ENCODE data around the gene MILR1. TPM values are rescaled to one million over a fixed set of nuclear protein-coding genes. Genes with fewer than 3 reads are reported as not detected.

Gene MILR1
- total and polyA plus RNA-seq, 4 donors, result 1.2 to 3.8 (median 1.9) TPM

GRCh38 chr17:64499805-64500486, 51.0 kb downstream of the MILR1 start (continued):
- TF ChIP-seq ZBTB33 (IDR thresholded peaks at IDR 0.05), result no peak
- TF ChIP-seq FOXA1 (IDR thresholded peaks at IDR 0.05), result no peak
- no peak for TF ChIP-seq RXRA (IDR thresholded peaks at IDR 0.05)
- no peak for TF ChIP-seq TAF1 (conservative IDR thresholded peaks at IDR 0.05)
- TF ChIP-seq GABPA (IDR thresholded peaks at IDR 0.05 in 1 of 2, conservative IDR thresholded peaks at IDR 0.05 in 1 of 2), result no peak
- TF ChIP-seq FOXA2 (IDR thresholded peaks at IDR 0.05), result no peak
- no peak for TF ChIP-seq EGR1 (IDR thresholded peaks at IDR 0.05; ENCODE audit: low read depth in 2 of 2)

- TF ChIP-seq GABPA (IDR thresholded peaks at IDR 0.05 in 1 of 2, conservative IDR thresholded peaks at IDR 0.05 in 1 of 2) (no peak), MAX (IDR thresholded peaks at IDR 0.05) (no peak), EGR1 (IDR thresholded peaks at IDR 0.05; ENCODE audit: low read depth in 2 of 2) (no peak), ATF3 (IDR thresholded peaks at IDR 0.05) (no peak), FOXA2 (IDR thresholded peaks at IDR 0.05) (no peak), HNF4A (conservative IDR thresholded peaks at IDR 0.05) (no peak), SP1 (IDR thresholded peaks at IDR 0.05) (no peak), REST (IDR thresholded peaks at IDR 0.05) (no peak), FOXA1 (IDR thresholded peaks at IDR 0.05) (no peak), ZBTB33 (IDR thresholded peaks at IDR 0.05) (no peak), JUND (IDR thresholded peaks at IDR 0.05) (no peak), HNF4G (IDR thresholded peaks at IDR 0.05) (no peak), TAF1 (conservative IDR thresholded peaks at IDR 0.05) (no peak), YY1 (IDR thresholded peaks at IDR 0.05) (no peak), RXRA (IDR thresholded peaks at IDR 0.05) (no peak), NR2F2 (IDR thresholded peaks at IDR 0.05) (no peak), RAD21 (IDR thresholded peaks at IDR 0.05) (no peak)
- TF ChIP-seq, protein P1, sequence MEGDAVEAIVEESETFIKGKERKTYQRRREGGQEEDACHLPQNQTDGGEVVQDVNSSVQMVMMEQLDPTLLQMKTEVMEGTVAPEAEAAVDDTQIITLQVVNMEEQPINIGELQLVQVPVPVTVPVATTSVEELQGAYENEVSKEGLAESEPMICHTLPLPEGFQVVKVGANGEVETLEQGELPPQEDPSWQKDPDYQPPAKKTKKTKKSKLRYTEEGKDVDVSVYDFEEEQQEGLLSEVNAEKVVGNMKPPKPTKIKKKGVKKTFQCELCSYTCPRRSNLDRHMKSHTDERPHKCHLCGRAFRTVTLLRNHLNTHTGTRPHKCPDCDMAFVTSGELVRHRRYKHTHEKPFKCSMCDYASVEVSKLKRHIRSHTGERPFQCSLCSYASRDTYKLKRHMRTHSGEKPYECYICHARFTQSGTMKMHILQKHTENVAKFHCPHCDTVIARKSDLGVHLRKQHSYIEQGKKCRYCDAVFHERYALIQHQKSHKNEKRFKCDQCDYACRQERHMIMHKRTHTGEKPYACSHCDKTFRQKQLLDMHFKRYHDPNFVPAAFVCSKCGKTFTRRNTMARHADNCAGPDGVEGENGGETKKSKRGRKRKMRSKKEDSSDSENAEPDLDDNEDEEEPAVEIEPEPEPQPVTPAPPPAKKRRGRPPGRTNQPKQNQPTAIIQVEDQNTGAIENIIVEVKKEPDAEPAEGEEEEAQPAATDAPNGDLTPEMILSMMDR (IDR thresholded peaks at IDR 0.05; ENCODE audit: low read depth, low read length, missing input control), result no peak
- WGBS, result 95% methylated on average over 8 of the region's 8 CpGs
- DNase-seq (ENCODE audit: low spot score), result no peak
- Histone ChIP-seq H3K27ac (ENCODE audit: low read depth in 1 of 2, low read length in 2 of 2) (no peak overlapping the region), H3K9me3 (ENCODE audit: control insufficient read depth in 4 of 4, low read length in 3 of 4) (no peaks in the 10 kb centered on the region), H3K36me3 (ENCODE audit: control insufficient read depth in 4 of 4, insufficient read depth in 3 of 4, low read depth in 1 of 4, low read length in 3 of 4) (peaks cover 12 to 70% (median 59%) of the 10 kb centered on the region in 4 donors), H3K4me3 (ENCODE audit: low read depth in 1 of 3, low read length in 3 of 3) (no peak overlapping the region), H3K27me3 (ENCODE audit: control insufficient read depth in 4 of 4, insufficient read depth in 4 of 4, low read length in 3 of 4) (no peaks in the 10 kb centered on the region), H3K4me1 (ENCODE audit: control insufficient read depth in 4 of 4, insufficient read depth in 4 of 4, low read length in 3 of 4) (peaks cover 10 to 69% (median 55%) of the 10 kb centered on the region in 4 donors), H3K9ac (ENCODE audit: low read depth in 1 of 2, low read length in 2 of 2) (no peak overlapping the region)
Observed at GRCh38 chr17:64500487-64500859, 51.6 kb downstream of the MILR1 start.

All from liver (tissue), 9 donors.